Heart left ventricle (tissue), 16 donors: ENCODE results near the gene SUPT3H. TPM values are rescaled to one million over a fixed set of nuclear protein-coding genes. Genes with fewer than 3 reads are reported as not detected.
"Not testable (repeated sequence)": the region's sequence is repeated elsewhere in the genome, so short reads cannot be mapped to it uniquely, and the experiment has no call there.

Experiments used
- ATAC-seq, 4 donors: fragments of 200-7000 bp; cut with Tn5 transposase; one replicate each; pipeline ENCODE4 v1.9.1; 2020 to 2022; ENCODE audit warnings: moderate library complexity in 4 of 4, mild to moderate bottlenecking in 3 of 4, moderate number of reproducible peaks in 1 of 4
- DNase-seq, 5 donors: peaks; one replicate each; pipeline ENCODE4 v3.0.0-alpha.2; 2020
- H3K27ac ChIP-seq, 12 donors: fragments of 200-600 bp; sonication (generic) in 4 of 12; one replicate each; pipeline versions ENCODE4 v1.5.0 to v1.8.0; 2016 to 2022; ENCODE audit warnings: mild to moderate bottlenecking in 2 of 12
- H3K27me3 ChIP-seq, 9 donors: fragments of 200-600 bp; sonication (generic) in 2 of 9; one replicate each; pipeline versions ENCODE4 v1.5.1 to v1.8.0; 2016 to 2022; ENCODE audit warnings: mild to moderate bottlenecking in 3 of 9
- H3K36me3 ChIP-seq, 9 donors: fragments of 200-600 bp; sonication (generic) in 2 of 9; one replicate each; pipeline versions ENCODE4 v1.5.0 to v1.8.0; 2018 to 2022; ENCODE audit warnings: mild to moderate bottlenecking in 2 of 9
- H3K4me1 ChIP-seq, 12 donors: fragments of 200-600 bp; sonication (generic) in 4 of 12; one replicate each; pipeline versions ENCODE4 v1.5.0 to v1.8.0; 2016 to 2022; ENCODE audit warnings: mild to moderate bottlenecking in 3 of 12
- H3K4me3 ChIP-seq, 12 donors: fragments of 200-600 bp; sonication (generic) in 4 of 12; one replicate each; pipeline versions ENCODE4 v1.5.0 to v1.8.0; 2017 to 2022; ENCODE audit warnings: mild to moderate bottlenecking in 9 of 12, moderate library complexity in 4 of 12
- H3K9me3 ChIP-seq, 12 donors: fragments of 200-600 bp; sonication (generic) in 4 of 12; one replicate each; pipeline versions ENCODE4 v1.5.0 to v1.8.0; 2016 to 2022; ENCODE audit warnings: mild to moderate bottlenecking in 1 of 12
- CTCF ChIP-seq, 12 donors: fragments of 200-600 bp; sonication (generic) in 4 of 12; IDR thresholded peaks; one replicate each; pipeline versions ENCODE4 v1.5.0 to v1.8.0; 2018 to 2022; ENCODE audit warnings: antibody characterized with exemption in 12 of 12, mild to moderate bottlenecking in 5 of 12
- POLR2A ChIP-seq, 2 donors: fragments of 450-650 bp; IDR thresholded peaks; one replicate each; pipeline ENCODE4 v1.6.1; 2017; ENCODE audit warnings: antibody characterized with exemption in 2 of 2, mild to moderate bottlenecking in 2 of 2, moderate library complexity in 2 of 2
- WGBS, 4 donors: extraction: QIAGEN DNeasy Blood & Tissue Kit in 2 of 4; methylation state at CpG; one replicate each; pipeline versions ENCODE4 v1.1.5 to v1.1.7; 2013 to 2018; 5-methylcytosine and 5-hydroxymethylcytosine counted together
- intact Hi-C, 10 donors: fragments of 100-400 bp; cut with DNase I; formaldehyde crosslinking; loops; one replicate each; pipeline versions ENCODE4 v1.11.1 to v1.14.2; 2022
- polyA plus RNA-seq, 2 donors: library from polyadenylated mRNA; stranded (reverse); fragments of 200-250 nt; gene quantifications; one replicate each; pipeline ENCODE4 v1.2.3, GENCODE V29; 2013
- total RNA-seq, 9 donors: library from RNA; depleted of rRNA in 2 of 9; stranded (reverse); fragments of >200 nt in 2 of 9; fragmentation: NEBNext Ultra II Directional in 3 of 9; extraction: Animal tissue kit (Norgen Biotek cat#: 25700) in 3 of 9; gene quantifications; one replicate each; pipeline versions ENCODE4 v1.1.0 to v1.2.4, GENCODE V29; 2016 to 2023
- donor health status: ischemic (EF 13 %, LVEDD 7.1; RV severe dilation, severe dysfunction).
- donor health status: healthy with polysubstance abuse.
- donor health status: DM: no; HTN: yes; CAD: no.
- donor health status: DM: no; HTN: no; CAD: no.
- donor health status: ischemic (EF 25% LVEDD 6.9; RV normal size, moderate dysfunction).
- donor health status: ischemic (EF 25% LVEDD 5.7; RV mildly dilated, moderate dysfunction).
- donor health status: healthy.
- donor health status: DM: yes; HTN: yes; CAD: no.
- donor health status: ischemic (EF 35%, LVEDD 5.7; RV mildly dilated, moderate dysfunction).
- donor health status: nonischemic (EF 11% LVEDD 7.7; RV severe dilation, severe dysfunction).
- donor health status: DM: yes; HTN: yes; CAD: no.
- donor health status: PGD.
- donor health status: ischemic (EF 29% LVEDD 5.4; RV normal size, mild dysfunction).
- donor health status: nonischemic (EF 23%, LVEDD 6.1; RV moderate dilation, normal function).

The SUPT3H gene
- total and polyA plus RNA-seq, 11 donors: 1.5 to 8.1 (median 4.1) TPM

- H3K4me1 ChIP-seq: peaks cover 0 to 9% (median 0%) of the 10 kb centered on the region in 12 donors
- DNase-seq (no peak), ATAC-seq (no peak)
- intact Hi-C loops: no loop called here
- TF ChIP-seq CTCF (IDR thresholded peaks at IDR 0.05) (no peak), POLR2A (IDR thresholded peaks at IDR 0.05) (no peak)
- H3K27ac ChIP-seq: no peak overlapping the region
- no peaks in the 10 kb centered on the region for H3K36me3 ChIP-seq
- H3K27me3 ChIP-seq: no peaks in the 10 kb centered on the region
- no peak overlapping the region for H3K4me3 ChIP-seq
- H3K9me3 ChIP-seq: no peaks in the 10 kb centered on the region
- 84 to 93% (median 89%) methylated on average over 1 of the region's 1 CpG for WGBS, 4 donors
These were observed 330.2 kb downstream of the SUPT3H start for GRCh38 chr6:45047573-45047972.

GRCh38 chr6:45045253-45045601 is 332.5 kb downstream of the SUPT3H start:
- Histone ChIP-seq H3K4me1 (peaks cover 0 to 9% (median 0%) of the 10 kb centered on the region in 12 donors), H3K4me3 (no peak overlapping the region), H3K9me3 (no peaks in the 10 kb centered on the region), H3K27ac (no peak overlapping the region), H3K36me3 (no peaks in the 10 kb centered on the region), H3K27me3 (no peaks in the 10 kb centered on the region)
- intact Hi-C loops: no loop called here
- WGBS, 4 donors: 57 to 87% (median 65%) methylated on average over 1 of the region's 1 CpG
- TF ChIP-seq POLR2A (IDR thresholded peaks at IDR 0.05) (no peak), CTCF (IDR thresholded peaks at IDR 0.05) (no peak)
- no peak for ATAC-seq
- DNase-seq: no peak

GRCh38 chr6:45044510-45045252 is 333.1 kb downstream of the SUPT3H start:
- no peaks in the 10 kb centered on the region for H3K9me3 ChIP-seq
- 89 to 95% (median 94%) methylated on average over 2 of the region's 2 CpGs for WGBS, 4 donors
- no peak overlapping the region for H3K27ac ChIP-seq
- H3K4me1 ChIP-seq: peaks cover 0 to 9% (median 0%) of the 10 kb centered on the region in 12 donors
- ATAC-seq (no peak), DNase-seq (no peak)
- no peaks in the 10 kb centered on the region for H3K27me3 ChIP-seq
- intact Hi-C loops: no loop called here
- no peak for TF ChIP-seq CTCF (IDR thresholded peaks at IDR 0.05)
- TF ChIP-seq POLR2A (IDR thresholded peaks at IDR 0.05): no peak
- no peak overlapping the region for H3K4me3 ChIP-seq
- no peaks in the 10 kb centered on the region for H3K36me3 ChIP-seq

GRCh38 chr6:45044086-45044485 is 333.6 kb downstream of the SUPT3H start:
- no peak overlapping the region for H3K4me3 ChIP-seq

GRCh38 chr6:45042673-45043072 is 335.1 kb downstream of the SUPT3H start:
- H3K4me1 ChIP-seq, ATAC-seq, H3K27me3 ChIP-seq, H3K27ac ChIP-seq, H3K9me3 ChIP-seq, intact Hi-C loops, H3K36me3 ChIP-seq, DNase-seq, H3K4me3 ChIP-seq: not testable (repeated sequence)
- WGBS, 4 donors: 86 to 94% (median 89%) methylated on average over 2 of the region's 2 CpGs

More at GRCh38 chr6:45044086-45044485, 333.6 kb downstream of the SUPT3H start:
- intact Hi-C loops: no loop called here
- WGBS, 4 donors: 79 to 88% (median 86%) methylated on average over 2 of the region's 2 CpGs
- H3K9me3 ChIP-seq: no peaks in the 10 kb centered on the region
- H3K36me3 ChIP-seq: no peaks in the 10 kb centered on the region
- DNase-seq: no peak
- peaks cover 0 to 3% (median 0%) of the 10 kb centered on the region in 12 donors for H3K4me1 ChIP-seq
- no peak for ATAC-seq
- no peaks in the 10 kb centered on the region for H3K27me3 ChIP-seq
- no peak for TF ChIP-seq CTCF (IDR thresholded peaks at IDR 0.05)
- TF ChIP-seq POLR2A (IDR thresholded peaks at IDR 0.05): no peak
- no peak overlapping the region for H3K27ac ChIP-seq
